GM21737 (cell line): ENCODE results near the gene GPR55.
"Not testable (repeated sequence)": the region's sequence is repeated elsewhere in the genome, so short reads cannot be mapped to it uniquely, and the experiment has no call there.

Experiments used
- ATAC-seq: cut with Tn5 transposase; IDR thresholded peaks from one replicate; pipeline ENCODE4 v1.9.1; 2021; ENCODE audit warnings: mild to moderate bottlenecking, moderate library complexity; ENCODE audit not compliant: unreplicated experiment

GPR55 gene, protein sequence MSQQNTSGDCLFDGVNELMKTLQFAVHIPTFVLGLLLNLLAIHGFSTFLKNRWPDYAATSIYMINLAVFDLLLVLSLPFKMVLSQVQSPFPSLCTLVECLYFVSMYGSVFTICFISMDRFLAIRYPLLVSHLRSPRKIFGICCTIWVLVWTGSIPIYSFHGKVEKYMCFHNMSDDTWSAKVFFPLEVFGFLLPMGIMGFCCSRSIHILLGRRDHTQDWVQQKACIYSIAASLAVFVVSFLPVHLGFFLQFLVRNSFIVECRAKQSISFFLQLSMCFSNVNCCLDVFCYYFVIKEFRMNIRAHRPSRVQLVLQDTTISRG

DNA sequence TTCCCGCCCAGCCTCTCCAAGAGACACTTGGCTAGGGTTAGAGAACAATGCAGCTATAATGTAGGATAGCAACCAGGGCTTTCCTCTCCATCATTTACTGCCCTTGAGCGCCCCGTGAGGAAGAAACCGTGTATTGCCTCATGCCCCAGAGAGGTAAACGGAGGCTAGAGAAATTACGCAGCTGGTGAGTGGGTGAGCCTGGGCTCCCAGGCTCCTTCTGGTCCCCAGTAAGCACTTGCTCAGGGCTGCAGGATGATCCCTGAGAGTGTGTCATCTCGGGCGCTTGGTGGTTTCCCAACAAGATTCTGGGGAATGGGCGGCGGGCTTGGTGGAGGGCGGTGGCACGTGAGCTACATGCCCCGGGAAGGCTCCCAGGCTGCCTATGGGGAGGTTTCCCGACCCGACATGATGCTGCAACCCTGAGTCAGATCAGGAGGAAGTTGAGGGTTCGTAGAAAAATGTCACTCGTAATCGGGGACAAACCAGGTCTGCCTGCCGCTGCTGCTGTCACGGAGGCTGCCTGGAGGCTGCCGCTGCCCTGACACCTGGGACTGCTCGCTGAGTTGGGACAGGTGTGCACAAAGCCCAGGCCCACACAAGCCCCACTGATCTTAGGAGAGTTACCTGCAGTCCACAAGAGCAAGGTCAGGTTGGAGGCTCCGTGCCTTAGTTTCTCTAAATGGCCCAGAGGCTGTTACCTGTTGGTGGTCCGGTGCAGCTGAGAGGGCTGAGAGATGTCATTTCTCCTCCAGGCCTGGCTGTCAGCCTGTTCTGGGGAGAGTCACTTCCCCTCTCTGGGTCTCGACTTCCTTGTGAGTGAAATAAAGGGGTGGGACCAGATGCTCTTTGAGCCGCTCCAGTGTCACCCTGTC is at the start of gene GPR55:
Gene GPR55 (minus strand): TSS at position 773 of the 872 bp plus-strand sequence. CDS start 14,280 bp downstream, outside the sequence.
- peak; percentile 32 for ATAC-seq

DNA sequence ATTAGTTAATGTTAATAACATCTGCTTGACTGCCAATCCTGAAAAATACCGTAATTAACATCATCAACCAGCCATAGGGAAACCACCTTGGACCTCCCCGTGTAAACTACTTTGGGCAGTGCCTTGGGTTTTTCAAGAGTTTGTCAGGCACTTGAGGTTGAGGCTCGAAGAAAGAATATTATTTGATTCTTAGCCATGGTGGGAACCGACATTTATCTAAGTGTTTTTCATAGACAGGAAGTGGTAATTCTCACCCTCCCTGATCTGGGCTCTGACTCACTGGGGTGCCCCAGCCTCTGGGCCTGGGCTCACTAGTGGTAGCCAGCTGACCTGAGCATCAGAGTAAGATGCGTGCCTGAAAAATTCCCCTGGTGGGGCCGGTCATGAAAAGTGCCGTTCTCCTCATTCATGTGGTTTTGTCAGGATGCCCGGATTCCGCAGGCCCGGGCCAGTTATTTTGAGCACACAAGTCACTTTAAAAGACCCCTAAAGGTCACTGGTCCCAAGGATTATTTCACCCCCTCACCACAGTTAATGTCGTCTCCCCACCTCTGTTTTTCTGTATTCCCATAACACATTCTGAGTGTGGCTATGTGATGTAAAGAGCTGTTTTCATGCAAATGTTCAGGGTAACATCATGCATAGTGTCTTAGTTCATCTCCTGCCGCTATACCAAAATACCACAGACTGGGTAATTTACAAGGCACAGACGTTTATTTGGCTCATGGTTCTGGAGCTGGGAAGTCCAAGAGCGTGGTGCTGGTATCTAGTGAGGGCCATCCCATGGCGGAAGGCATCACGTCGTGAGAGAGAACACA is 49.3 kb upstream of the GPR55 start:
- peak; percentile 84 for ATAC-seq

DNA sequence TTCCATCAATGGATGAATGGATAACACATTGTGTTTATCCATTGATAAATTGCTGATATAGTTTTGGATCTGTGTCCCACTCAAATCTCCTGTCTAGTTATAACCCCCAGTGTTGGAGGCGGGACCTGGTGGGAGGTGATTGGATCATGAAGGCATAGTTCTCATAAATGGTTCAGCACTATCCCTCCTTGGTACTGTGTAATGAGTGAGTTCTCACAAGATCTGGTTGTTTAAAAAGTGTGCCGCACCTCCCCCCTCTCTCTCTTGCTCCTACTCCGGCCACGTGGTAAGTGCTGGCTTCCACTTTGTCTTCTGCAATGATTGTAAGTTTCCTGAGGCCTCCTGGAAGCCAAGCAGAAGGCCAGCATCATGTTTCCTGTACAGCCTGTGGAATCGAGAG is 47.0 kb upstream of the GPR55 start:
- ATAC-seq, result no peak

DNA sequence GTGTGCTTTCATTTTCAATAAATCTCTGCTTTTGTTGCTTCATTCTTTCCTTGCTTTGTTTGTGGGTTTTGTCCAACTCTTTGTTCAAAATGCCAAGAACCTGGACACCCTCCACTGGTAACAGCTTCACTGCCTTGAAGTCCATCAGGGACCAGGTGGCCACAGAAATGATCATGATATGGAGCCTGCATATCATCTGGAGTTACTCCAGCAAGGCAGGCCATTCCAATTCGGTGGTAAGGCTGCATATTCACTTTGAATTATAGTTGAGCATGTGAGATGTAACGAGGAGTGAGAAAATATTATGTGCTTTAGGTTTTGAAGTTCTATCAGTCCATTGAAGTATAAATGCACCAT is 44.6 kb upstream of the GPR55 start:
- no peak for ATAC-seq

DNA sequence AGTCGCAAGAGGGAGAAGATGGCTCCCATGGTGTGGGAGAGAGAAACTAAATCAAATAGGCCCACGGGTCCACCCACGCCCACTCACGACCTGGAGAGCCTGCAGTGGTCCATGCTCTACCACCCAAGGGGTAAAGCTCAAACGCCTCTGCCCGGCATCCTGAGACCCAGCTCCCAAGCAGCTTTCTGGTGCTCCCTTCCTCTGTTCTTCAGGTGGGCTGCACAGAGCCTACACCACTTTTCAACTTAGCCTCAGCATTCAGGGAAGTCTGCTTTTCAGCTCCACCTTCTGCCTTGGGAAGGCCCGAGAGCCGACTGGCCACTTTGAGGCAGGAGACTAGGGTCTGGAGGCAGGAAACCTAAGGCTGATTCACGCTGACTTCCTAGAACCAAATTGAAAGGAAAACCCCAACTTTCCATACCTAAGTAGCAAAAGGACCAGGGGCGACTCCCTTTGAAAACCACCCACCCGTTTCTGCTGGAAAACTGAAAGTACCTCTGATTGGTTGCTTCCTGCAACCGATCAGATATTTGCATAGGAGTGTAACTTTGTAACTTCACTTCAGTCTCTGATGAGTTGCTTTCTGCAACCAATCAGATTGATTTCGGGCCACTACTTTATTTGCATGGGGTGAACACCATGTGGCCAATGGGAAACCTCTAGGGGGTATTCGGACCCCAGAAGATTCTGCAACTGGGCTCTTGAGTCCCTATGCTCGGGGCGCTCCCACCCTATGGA is 44.0 kb upstream of the GPR55 start:
- ATAC-seq, result no peak

DNA sequence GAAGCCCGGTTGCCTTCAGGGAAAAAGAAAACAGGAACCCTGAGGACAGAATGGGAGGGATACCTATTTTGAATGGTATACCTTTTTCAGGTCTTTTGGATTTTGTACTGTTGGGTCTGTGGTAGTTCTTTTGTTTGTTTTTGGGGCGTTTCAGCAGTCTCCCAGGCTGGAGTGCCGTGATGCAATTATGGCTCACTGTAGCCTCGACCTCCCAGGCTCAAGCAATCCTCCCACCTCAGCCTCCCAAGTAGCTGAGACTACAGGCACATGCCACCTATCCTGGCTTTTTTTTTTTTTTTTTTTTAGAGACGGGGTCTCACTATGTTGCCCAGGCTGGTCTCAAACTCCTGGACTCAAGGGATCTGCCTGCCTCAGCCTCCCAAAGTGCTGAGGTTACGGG is 43.3 kb upstream of the GPR55 start:
- ATAC-seq, result not testable (repeated sequence)

DNA sequence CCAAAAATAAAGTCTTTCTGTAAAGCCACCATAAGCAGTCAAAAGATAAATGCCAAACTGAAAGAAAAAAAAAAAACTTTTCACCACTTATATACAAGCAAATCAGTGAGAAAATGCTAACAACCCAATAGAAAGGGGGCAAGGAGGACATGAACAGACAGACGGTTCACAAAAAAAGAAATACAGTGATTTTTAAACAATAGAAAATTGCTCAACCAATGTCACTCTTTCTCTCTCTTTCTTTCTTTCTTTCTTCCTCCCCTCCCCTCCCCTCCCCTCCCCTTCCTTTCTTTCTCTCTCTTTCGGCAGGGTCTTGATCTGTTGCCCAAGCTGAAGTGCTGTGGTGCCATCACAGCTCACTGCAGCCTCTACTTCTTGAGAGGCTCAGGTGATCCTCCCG is 42.1 kb upstream of the GPR55 start:
- no peak for ATAC-seq

DNA sequence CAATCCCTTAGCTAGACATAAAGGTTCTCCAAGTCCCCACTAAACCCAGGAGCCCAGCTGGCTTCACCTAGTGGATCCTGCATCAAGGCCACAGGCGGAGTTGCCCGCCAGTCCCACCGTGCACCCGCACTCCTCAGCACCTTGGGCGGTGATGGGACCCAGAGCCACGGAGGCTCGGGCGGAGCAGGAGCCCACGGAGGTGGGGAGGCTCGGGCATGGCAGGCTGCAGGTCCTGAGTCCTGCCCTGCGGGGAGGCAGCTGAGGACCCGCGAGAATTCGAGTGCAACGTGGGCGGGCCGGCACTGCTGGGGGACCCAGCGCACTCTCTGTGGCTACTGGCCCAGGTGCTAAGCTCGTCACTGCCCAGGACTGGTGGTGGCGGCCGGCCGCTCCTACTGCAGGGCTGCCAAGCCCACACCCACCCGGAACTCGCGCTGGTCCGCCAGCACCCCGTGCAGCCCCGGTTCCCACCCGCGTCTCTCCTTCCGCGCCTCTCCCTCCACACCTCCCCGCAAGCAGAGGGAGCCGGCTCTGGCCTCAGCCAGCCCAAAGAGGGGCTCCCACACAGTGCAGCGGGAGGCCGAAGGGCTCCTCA is 39.2 kb upstream of the GPR55 start:
- no peak for ATAC-seq

DNA sequence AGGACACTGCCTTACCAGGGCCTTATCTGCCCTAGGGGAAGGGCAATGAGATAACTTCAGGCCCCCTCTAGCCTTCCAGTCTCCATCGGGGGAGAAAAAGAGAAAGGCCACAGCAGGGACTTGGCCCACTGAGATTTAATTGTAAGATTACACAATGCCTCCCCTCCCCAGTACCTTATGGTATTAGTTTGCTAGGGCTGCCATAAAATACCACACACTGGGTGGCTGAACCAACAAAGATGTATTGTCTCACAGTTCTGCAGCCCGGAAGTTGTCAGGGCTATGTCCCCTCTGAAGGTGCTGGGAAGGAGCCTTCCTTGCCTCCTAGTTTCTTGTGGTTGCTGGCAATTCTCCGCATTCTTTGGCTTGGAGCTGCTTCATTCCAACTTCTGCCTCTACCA is 36.0 kb upstream of the GPR55 start:
- no peak for ATAC-seq

DNA sequence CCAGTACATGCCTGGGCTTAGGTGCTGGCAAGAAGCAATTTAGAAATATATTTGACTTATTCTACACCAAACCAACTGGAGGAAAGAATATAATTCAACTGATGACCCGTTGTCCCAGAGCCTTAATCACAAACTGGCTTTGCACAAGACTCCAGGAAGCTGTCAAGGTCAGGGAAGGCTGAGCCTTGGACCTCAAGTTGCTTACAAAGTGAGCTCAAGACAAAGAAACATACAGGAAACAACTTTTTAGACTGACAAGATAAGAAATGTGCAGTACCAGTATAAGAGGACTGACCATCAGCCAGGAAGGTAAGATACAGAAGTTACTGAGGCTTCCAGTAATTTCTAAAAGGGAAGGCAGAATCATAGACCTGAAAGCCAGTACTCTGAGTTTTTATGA is 35.0 kb upstream of the GPR55 start:
- no peak for ATAC-seq

DNA sequence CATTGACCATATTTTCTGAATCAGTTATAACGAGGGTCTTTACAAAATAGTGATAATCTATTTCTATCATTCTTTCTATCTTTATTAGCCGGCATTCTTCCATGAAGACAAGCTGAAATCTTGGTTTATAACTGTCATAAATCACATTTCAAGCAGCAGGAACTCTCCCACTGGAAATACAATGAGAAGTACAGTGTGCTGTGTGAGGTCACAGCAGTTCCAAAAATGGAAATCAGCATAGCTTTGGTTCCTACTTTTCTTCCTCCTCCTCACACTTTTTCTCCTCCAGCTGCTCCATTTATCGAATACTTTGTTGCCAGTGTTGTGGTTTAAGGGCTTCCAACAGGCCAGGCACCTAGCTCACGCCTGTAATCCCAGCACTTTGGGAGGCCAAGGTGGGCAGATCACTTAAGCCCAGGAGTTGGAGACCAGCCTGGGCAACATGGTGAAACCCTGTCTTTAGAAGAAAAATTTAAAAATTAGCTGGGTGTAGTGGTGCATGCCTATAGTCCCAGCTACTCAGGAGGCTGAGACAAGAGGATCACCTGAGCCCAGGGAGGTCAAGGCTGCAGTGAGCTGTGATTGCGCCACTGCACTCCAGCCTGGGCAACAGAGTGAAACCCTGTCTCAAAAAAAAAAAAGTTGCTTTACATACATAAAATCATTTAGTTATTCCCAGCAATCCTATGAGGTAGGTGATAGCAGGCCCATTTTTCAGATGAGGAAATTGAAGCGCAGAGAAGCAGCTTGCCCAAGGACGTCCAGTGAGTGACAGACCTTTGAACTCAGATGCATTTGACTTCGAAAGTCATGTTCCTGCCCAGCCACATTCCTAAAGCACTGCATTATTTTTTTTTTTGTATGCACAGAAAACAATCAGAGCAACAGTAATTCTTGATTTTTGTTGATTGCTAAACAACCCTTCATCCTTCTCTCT is 34.0 kb upstream of the GPR55 start:
- ATAC-seq, result no peak

DNA sequence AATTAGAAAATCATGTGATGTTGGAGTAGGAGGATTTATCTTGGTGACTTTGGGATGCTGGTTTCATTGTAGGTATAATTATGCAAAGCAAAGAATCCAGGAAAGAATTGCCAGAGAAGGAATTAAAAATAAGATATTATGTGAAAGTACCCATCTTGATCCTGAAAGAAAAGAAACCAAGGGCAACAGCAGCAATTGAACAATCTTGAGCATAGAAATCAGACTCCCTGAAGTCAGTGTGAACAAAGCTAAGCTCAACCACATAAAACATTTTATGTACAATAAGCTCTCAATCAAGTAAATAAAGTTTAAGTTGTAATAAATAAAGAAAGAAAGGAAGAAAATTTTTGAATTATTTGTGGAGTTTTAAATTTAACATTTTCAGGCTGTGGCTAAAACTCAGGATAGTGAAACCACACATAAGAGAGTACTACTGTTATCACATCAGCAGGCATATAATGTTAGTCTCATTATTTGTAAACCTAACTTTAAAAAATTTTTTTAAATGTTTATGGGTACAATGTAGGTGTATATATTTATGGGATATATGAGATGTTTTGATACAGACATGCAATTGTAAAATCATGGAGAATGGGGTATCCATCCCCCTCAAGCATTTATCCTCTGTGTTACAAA is 32.8 kb upstream of the GPR55 start:
- no peak for ATAC-seq

DNA sequence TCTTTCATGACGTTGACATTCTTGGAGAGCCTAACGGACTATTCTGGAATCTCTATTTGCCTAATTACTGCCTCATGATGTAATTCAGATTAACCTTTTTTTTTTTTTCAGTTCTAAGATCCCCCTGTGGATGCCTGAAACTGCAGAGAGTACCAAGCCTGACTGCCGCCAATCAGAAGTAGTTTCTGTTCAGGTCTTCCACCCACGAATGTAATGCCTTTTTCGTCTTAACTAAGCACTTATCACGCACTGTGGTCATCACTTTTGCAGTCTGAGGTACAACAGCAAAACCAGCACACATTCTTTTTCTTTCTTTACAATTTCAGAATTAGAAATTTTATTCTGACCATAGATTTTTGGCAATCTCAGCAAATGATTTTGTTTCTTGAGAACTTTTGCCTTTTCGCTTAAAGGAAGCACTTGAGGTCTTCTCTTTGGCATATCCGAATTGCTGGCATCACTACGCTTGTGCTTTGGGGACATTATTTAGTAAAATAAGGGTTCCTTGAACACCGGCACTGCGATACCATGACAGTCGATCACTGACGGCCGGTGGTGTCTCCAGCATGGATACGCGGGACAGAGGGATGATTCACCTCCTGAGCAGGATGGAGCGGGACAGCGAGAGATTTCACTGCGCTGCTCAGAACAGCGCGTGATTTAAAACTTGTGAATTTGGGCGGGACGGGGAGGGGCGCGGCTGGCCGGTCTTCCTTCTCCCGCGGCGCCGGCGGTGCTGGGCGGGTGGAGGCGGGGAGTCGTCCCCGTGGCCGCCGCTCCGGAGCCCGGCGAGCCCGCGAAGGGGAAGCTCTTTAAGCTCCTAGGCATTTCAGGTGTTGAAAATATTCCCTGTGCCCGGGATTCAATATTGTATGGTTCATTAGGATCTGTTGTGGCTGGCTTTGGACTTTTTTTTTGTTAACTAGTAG is 32.0 kb upstream of the GPR55 start:
- peak; percentile 51 for ATAC-seq

DNA sequence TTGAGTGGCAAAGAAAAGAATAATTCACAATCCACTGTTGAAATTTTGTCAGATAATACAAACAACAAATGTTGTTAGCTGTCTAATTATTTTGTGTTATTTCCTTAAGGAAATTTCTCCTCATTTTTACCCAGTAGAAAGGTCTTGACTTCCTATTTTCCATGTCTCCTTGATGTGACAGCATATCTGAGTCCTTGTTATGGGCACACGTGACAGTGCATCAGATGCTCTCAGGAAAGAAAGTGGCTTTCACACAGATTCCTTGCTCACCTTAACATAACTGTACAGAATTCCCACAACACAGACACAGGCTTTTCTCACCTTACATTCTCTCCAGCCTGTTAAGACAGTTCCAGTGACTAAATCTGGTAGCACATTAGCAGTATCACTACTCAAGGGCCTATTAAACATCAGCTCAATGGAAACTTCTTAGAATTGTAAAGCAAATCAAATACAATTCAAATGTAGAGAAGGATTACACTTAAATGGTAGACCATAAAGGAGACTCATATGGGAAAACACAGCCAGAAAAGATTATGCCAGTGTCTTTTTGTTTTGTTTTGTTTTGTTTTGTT is 30.2 kb upstream of the GPR55 start:
- ATAC-seq, result no peak

DNA sequence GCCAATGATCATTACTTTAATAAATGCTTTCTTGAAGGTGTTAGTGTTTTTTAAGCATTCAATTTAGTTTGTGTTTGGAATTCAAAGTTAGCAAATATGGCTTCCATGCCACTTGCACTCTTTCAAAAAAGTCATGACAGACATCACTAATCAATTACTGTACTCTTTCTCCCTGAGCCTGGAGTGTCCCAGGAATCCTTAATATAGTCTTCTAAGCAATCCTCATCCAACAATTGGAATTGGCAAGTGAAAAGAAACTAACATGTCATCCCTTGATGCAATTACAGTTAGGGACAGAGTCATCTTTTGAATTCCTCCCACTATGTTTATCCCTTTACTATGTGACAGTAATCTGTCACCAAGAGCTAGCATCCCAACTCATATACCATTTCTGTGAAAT is 29.7 kb upstream of the GPR55 start:
- no peak for ATAC-seq

DNA sequence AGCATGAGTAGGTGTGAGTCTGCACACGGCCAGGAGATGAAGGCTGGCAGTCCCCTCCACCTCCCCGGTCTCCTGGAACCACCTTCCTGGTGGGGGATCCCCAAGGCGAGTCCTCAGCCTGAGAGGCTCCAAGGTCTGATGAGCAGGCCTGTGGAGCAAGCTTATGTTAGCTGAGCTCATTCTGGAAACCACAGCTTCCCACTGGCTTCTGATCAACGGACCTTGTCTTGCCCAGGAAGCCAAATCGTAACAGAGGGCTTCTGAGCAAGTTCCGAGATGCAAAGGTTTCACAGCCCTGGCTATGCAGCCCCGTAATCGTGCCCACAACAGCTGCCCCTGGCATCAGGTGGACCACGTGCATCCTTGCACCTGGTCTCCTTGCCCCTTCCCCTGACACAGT is 28.8 kb upstream of the GPR55 start:
- ATAC-seq, result peak; percentile 31

DNA sequence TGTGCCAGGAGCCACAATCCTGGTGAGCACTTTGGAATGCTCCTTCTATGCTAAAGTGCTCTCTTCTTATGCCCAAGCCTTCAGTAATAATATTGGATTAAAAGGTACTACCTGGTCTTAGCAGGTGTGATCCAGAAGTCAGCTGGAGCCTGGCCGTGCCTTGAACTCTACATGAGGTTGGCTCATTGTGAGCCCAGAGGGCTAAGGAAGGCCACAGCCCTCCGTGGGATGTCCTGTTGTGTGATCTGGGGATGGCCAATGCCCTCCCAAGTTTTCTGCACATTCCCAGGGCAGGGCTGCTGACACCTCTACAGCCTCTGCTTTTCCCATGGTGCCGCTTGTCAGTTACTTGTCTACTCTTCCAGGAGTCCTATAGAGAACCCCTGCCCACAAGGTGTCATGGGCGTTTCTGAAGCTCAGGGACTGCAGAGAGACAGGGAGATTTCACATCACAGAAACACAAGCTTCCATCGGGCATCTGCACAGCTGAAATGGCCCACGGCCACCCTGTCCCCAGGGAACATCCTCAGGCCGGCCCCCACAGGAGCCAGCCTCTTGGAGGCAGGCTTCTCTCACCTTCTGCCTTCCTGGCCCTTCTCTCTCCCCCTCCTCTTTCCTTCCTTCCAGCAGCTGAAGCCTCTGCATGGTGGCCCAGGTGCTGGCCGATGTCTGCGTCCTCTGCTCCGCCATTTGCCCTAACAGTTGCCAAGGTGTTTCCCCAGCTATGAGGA is 27.3 kb upstream of the GPR55 start:
- no peak for ATAC-seq
